DND-41 (cell line): Measurements from ENCODE around the gene PPP2R2D.

Experiments used
- EZH2 ChIP-seq: IDR thresholded peaks from 3 replicates; pipeline ENCODE4 v1.6.1; 2012; ENCODE audit warnings: borderline replicate concordance, low read depth, mild to moderate bottlenecking, moderate library complexity, low read length, inconsistent platforms; ENCODE audit not compliant: severe bottlenecking
- TF ChIP-seq, protein P1 (sequence below): IDR thresholded peaks from 2 replicates; pipeline ENCODE4 v1.5.1; 2012; ENCODE audit warnings: borderline replicate concordance, low read length, moderate library complexity, mild to moderate bottlenecking; ENCODE audit not compliant: poor library complexity, severe bottlenecking; ENCODE audit errors: extremely low read depth

DNA sequence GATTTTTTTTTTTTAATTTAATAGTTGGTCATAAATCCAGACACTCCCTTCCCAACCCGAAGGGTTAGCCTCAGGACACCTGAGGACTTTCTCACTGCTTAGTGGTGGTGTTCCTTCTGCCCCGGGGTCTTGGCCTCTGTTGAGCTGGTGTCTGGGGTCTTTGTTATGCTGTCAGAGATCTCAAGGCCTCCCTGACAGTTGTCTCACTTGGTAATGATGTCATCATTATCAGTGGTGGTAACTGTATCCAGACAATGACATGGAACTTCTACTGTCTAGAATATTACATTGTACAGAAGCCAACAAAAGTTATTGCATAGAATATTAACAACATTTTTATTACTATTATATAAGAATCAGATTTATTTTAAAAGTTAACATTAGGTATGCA lies 32.9 kb downstream of the PPP2R2D start:
- TF ChIP-seq, protein P1, sequence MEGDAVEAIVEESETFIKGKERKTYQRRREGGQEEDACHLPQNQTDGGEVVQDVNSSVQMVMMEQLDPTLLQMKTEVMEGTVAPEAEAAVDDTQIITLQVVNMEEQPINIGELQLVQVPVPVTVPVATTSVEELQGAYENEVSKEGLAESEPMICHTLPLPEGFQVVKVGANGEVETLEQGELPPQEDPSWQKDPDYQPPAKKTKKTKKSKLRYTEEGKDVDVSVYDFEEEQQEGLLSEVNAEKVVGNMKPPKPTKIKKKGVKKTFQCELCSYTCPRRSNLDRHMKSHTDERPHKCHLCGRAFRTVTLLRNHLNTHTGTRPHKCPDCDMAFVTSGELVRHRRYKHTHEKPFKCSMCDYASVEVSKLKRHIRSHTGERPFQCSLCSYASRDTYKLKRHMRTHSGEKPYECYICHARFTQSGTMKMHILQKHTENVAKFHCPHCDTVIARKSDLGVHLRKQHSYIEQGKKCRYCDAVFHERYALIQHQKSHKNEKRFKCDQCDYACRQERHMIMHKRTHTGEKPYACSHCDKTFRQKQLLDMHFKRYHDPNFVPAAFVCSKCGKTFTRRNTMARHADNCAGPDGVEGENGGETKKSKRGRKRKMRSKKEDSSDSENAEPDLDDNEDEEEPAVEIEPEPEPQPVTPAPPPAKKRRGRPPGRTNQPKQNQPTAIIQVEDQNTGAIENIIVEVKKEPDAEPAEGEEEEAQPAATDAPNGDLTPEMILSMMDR, result no peak
- no peak for TF ChIP-seq EZH2
